SH-SY5Y (cell line): Measurements from ENCODE around the gene JAZF1.

Source experiments
- GATA2 ChIP-seq: IDR thresholded peaks from 2 replicates; pipeline ENCODE4 v1.6.1; 2011; ENCODE audit warnings: mild to moderate bottlenecking, low read depth, low read length
- GATA3 ChIP-seq: IDR thresholded peaks from 2 replicates; pipeline ENCODE4 v1.6.1; 2011; ENCODE audit warnings: low read depth, mild to moderate bottlenecking, low read length, moderate library complexity

DNA sequence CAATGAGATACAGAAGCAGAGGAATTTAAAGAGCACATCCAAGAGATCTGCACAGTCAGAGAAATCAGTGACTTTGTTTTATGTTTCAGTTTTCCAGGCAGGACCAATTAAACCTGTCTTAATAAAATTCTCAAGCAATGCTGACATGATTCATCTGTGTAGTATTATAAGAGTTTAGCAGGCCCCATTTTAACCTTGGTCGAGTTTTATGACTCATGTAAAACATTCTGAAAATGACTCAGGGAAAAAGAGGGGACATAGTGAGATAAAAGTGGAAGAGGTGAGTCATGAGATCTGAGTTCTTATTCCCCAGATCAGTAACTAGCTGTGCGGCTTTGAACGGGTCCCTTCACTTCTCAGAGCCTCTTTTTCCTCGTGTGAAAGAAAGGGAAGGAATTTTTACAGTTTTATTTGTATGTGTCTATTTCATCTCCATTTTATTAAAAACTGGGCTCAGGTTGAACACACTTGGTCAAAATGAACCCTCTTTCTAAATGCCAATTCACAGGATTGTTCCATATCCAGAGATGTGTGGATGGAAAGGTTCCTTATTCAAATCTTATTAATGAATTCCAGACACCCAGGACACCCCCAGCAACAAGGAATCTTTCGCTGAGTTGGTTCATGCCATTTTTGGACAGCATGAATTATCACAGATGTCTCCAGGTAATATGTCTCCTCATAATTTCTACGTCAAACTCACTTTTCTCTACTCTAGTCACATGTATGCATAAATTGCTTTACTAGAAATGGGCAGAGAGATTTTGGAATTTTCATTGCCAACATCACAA is 143.2 kb downstream of the JAZF1 start:
- TF ChIP-seq GATA2 (no peak), GATA3 (no peak)
